ENCODE data around the gene GRK3.

GRK3 gene

DNA sequence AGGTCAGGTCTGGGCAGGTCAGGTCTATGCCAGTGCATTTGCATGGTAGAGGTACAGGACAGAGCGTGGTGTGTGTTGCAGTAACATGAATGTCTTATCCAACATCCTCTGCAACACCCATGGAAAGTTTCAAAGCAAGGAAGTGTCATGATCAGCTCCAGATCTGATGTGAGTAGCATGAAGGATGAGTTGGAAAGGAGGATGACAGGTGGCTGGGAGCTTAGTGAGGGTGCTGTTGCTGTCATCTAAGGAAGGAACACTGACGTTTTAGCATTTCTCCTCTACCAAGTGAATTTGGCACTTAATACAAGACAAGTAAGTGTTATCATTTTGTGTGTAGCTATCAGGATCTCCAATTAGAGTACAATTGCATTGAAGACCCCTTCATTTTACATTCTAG is 65.1 kb downstream of the GRK3 start:
- DNase-seq: no peak

GRCh38 chr22:25630447-25630846 is 66.0 kb downstream of the GRK3 start:
- peak in 1 of 2 experiments; percentile 25 for DNase-seq

GRCh38 chr22:25636323-25636722 is 71.8 kb downstream of the GRK3 start:
- DNase-seq: no peak

DNA sequence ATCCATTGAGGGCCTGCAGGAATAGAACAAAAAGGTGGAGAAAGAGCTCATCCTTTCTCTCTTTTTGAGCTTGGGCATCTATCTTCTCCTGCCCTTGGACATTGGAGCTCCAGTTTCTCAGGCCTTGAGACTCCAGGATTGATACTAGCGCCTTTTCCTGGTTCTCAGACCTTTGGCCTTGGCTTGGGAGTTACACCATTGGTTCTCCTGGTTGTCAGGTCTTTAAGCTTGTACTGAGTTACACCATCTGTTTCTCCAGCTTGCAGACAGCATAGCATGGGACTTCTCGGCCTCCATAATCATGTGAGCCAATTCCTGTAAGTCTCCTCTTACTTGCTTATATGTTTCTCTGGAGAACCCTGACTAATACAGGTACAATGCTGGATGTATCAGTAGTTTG is 72.6 kb downstream of the GRK3 start:
- no peak for DNase-seq

- DNase-seq: no peak
Observed at GRCh38 chr22:25637672-25638071, 73.2 kb downstream of the GRK3 start.

DNA sequence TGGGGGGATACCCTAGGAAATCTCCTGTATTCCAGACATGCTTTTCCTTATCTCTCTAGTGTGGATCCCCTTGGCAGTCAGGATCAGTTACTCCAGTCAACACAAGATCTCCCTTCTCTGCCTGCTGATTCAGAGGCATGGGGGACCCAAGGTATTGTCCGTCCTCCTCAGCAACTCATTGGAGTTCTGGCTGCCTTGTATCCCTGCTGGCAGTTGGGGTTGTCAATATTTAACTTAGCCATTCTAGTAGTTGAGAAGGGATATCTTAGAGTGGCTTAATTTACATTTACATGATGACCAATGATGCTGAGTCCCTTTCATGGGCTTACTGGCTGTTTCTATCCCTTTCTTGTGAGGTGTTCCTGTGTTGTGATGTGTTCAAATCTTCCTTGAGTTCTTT is 74.2 kb downstream of the GRK3 start:
- DNase-seq: no peak

DNA sequence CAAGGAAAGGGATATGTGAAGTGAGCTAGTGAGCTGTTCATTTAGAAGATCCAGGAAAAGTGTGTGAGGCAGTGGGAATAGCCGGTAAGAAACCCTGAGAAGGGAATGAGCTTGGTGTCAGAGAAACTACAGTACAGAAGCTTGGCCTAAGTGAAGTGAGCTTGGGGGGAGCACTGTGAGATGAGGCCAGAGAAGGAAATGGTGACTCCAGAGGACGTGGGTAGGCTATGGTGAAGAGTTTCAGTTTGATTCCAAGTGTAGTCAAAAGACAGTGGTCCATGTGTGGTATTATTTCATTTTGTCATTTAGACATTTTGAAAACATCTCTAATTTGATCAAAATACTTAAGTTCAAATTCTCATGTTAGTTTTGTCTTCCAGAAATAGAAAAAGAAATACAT is 77.2 kb downstream of the GRK3 start:
- no peak for DNase-seq

GRCh38 chr22:25643232-25644000 is 78.9 kb downstream of the GRK3 start:
- DNase-seq: no peak

DNA sequence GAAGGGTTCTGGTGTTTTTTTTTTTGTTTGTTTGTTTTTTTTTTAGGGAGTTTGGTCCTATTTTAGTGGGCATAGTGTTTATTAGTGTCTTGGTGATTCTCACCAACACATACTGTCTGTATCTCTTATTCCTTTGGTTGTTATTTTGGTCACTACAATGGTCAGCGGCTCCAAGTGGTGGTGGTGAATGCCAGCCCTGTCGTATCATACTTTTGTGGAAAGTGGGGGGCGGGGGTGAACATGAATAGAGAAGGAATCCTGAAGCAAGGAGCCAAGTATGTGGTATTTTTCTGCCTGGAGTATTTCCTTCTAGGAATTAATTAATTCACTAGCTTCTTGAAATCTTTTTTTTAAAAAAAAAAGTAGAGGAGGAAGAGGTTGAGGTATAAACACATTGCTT is 79.6 kb downstream of the GRK3 start:
- DNase-seq: no peak

- DNase-seq: no peak
Observed at GRCh38 chr22:25645266-25645665, 80.8 kb downstream of the GRK3 start.

DNA sequence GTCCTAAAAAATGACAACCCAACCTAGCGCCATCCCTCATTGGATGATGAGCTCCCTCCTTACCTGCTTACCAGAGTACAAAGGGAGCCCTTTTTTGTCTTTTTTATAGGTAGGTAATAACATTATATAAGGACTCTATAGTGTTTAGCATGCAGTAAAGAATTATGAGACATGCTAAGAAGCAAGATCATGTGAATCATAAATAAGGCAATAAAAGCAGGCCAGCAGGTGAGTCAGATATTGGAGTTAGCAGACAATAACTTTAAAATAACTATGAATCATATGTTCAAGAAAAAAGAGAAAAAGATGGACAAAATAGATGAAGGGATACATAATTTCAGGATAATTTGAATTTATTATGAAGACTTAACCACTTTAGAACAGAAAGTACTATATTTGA is 81.5 kb downstream of the GRK3 start:
- no peak for DNase-seq

- DNase-seq: no peak
Observed at GRCh38 chr22:25650833-25651232, 86.4 kb downstream of the GRK3 start.

DNA sequence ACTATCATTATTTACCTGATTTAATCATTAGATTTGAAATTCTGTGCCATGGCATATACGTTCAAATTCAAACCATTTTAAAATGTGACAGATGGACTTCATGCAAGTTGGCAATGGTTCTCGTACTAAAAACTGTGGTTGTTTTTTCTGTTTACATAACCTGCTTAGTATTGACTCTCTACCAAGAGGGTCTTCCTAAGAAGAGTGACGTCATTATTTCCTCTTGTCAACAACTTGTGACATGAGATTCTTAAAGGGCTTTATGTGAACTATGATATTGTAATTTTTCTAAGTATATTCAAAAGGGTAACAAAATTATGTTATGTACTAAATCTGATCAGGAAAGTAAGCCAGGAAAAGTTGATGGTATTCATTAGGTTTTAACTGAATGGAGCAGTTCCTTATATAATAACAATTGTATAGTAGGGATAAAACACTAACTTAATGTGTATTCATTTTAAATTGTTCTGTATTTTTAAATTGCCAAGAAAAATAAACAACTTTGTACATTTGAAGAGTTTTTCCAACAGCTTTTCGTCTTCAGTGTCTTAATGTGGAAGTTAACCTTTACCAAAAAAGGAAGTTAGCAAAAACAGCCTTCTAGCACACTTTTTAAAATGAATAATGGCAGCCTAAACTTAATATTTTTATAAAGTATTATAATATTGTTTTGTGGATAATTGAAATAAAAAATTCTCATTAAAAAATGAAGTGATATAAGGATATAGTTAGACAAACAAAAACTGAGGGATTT is 87.0 kb downstream of the GRK3 start:
- DNase-seq: peak; percentile 57 to 82

GRCh38 chr22:25654676-25655075 is 90.2 kb downstream of the GRK3 start:
- DNase-seq: peak in 1 of 2 experiments; percentile 74

- DNase-seq: no peak
Observed at GRCh38 chr22:25655371-25655935, 91.0 kb downstream of the GRK3 start.

DNA sequence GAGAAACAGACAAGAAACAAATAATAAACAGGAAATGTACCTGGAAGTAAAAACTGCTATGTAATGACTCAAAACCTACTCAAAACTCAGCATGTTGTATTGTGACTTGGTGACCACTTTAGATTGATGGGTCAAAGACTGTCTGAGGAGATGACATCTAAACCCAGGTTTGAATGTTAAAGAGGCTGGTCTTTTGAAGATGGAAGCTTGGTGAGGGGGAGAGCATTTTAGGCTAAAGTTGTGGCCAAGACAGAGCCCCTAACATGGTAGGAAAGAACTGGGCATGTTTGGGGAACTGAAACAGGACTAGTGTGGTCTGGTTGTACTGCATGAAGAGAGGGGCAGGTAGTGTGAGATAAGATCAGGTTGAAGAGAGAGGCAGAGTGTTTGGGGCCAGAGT is 92.2 kb downstream of the GRK3 start:
- no peak for DNase-seq

- DNase-seq: peak in 1 of 2 experiments; percentile 6
Observed at GRCh38 chr22:25658633-25659032, 94.2 kb downstream of the GRK3 start.

GRCh38 chr22:25659413-25659812 is 94.9 kb downstream of the GRK3 start:
- DNase-seq: no peak

DNA sequence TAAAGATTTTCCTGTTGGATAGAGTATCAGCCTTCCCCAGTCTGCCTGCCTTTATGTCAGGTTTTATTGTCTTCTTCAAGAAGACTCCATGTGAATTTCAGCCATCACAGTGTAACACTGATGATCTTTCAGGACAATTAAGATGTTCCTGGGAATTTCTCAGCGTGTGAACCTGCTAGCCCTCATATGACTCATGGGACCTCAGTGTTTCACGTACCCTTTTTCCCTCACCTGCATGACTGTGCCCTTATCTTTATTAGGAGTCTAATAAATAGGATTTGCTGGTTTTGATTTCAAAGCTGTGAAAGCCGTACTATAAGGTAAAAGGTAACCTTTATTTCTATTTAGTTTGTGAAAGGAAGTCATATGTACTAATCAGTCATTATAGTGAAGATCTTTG is 95.9 kb downstream of the GRK3 start:
- DNase-seq: no peak

- peak; percentile 57 to 65 for DNase-seq
Observed at GRCh38 chr22:25661073-25661472, 96.6 kb downstream of the GRK3 start.

- DNase-seq: no peak
Observed at GRCh38 chr22:25663654-25664053, 99.2 kb downstream of the GRK3 start.

- DNase-seq: no peak
Observed at GRCh38 chr22:25666308-25666707, 101.8 kb downstream of the GRK3 start.

DNA sequence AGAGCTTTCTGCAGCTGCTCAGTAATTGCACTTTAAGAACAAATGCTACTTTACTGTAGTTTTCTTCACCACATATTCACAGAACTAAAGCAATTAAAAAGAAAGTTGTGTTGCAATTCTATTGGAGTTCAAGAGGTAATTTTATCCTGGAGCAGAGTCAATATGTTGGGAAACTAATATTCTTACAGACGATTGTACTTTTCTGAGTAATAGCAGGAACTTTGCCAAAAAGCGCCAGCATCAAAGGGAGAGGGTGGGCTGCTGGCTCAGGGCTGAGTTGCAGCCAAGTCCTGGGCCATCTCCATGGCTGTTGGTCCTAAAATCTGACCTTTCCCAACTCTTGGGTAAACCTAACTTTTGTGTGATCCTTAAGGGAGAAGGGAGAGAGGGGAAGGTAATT is 104.0 kb downstream of the GRK3 start:
- DNase-seq: peak; percentile 33 to 70

Measured in NCI-H446 (cell line).